Measurements from ENCODE around the gene STRBP. TPM values are rescaled to one million over a fixed set of nuclear protein-coding genes. Genes with fewer than 3 reads are reported as not detected.
"Not testable (repeated sequence)": the region's sequence is repeated elsewhere in the genome, so short reads cannot be mapped to it uniquely, and the experiment has no call there.

Gene STRBP
- total RNA-seq, 2 donors from 2014 or later: 25.5 to 28.7 TPM

DNA sequence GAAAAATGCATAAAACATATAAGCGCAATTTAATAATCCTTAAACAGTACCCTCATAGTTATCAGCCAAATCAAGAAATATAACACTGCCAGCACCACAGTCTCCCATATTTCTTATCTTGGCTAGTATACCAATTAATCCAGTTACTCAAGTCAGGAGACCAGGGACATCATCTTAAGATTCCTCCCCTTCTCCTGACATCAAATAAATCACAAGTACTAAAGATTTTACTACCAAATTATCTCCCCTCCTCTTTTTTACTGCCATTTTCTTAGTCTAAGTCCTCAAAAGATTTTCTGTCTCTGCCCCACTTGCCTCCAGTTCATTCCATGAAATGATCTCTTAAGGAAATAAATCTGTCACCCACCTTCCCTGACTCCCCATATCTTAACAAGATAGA is 37.0 kb downstream of the STRBP start:
- Mint-ChIP-seq H3K27ac (no peak overlapping the region), H3K4me3 (no peak overlapping the region), H3K4me1 (ENCODE audit: low read depth) (peaks cover 16% of the 10 kb centered on the region), H3K9me3 (no peaks in the 10 kb centered on the region), H3K27me3 (ENCODE audit: low read depth) (no peaks in the 10 kb centered on the region), H3K36me3 (ENCODE audit: insufficient read depth in 2 of 2) (no peaks in the 10 kb centered on the region)
- DNase-seq: no peak
- ATAC-seq (replicated peaks in 1 of 2): no peak

DNA sequence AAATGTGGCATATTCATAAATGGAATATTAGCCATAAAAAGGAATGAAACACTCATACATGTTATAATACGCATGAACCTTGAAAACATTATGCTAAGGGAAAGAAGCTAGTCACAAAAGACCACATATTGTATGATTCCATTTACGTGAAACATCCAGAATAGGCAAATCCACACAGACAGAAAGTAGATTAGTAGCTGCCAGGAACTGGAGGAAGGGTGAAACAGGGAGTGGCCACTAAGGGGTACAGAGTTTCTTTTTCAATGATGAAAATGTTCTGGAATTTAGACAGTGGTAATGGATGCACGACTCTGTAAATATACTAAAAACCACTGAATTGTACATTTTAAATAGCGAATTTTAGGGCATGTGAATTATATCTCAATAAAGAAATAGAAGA is 39.4 kb downstream of the STRBP start:
- Mint-ChIP-seq H3K9me3 (no peaks in the 10 kb centered on the region), H3K27ac (no peak overlapping the region), H3K36me3 (ENCODE audit: insufficient read depth in 2 of 2) (no peaks in the 10 kb centered on the region), H3K27me3 (ENCODE audit: low read depth) (no peaks in the 10 kb centered on the region), H3K4me1 (ENCODE audit: low read depth) (peaks cover 25% of the 10 kb centered on the region), H3K4me3 (no peak overlapping the region)
- DNase-seq (no peak), ATAC-seq (replicated peaks in 1 of 2) (no peak)

DNA sequence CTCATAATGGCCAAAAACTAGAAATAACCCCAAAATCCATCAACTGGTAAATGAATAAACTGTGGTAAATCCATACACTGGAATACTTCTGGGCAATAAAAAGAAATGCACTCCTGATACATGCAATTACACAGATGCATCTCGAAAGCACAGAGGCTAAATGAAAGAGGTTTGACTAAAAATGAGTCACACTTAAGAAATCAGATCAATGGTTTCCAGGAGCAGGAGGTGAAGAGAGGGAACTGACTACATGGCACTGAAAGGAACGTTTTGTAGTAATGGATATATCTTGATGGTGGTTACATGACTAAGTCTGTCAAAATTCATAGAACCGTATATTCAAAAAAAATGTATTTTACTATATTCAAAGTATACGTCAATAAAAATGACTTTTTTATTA is 42.4 kb downstream of the STRBP start:
- Mint-ChIP-seq H3K36me3 (ENCODE audit: insufficient read depth in 2 of 2) (peaks cover 0 to 2% of the 10 kb centered on the region in 2 donors), H3K4me3 (peak overlapping the region; percentile 65 to 78), H3K4me1 (ENCODE audit: low read depth) (peaks cover 31% of the 10 kb centered on the region), H3K9me3 (no peaks in the 10 kb centered on the region), H3K27ac (peak overlapping the region; percentile 75), H3K27me3 (ENCODE audit: low read depth) (no peaks in the 10 kb centered on the region)
- peak in 1 of 2 donors; percentile 12 for DNase-seq
- peak; percentile 71 to 73 for ATAC-seq (replicated peaks in 1 of 2)

DNA sequence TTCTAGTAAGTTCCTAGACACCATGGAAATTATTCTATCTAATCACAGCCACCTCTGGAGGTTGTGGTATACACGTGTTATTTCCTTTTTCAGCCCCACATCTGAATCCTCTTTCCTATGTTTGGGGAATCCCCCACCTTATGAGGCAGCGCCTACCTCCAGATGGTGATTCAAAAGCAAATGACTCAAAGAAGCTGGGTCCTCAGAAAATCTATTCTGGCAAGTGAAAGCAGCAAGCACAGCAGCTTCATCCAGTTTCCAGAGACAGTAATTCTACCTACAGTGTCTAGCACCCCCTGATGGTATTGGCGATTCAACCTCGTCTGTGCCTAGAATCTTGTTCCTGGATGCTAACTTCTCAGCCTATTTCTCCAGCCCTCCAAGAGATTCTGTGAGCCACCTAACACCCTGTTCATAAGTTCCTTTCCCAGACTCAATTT is 43.0 kb downstream of the STRBP start:
- H3K4me3 Mint-ChIP-seq: peak overlapping the region; percentile 65 to 78

DNA sequence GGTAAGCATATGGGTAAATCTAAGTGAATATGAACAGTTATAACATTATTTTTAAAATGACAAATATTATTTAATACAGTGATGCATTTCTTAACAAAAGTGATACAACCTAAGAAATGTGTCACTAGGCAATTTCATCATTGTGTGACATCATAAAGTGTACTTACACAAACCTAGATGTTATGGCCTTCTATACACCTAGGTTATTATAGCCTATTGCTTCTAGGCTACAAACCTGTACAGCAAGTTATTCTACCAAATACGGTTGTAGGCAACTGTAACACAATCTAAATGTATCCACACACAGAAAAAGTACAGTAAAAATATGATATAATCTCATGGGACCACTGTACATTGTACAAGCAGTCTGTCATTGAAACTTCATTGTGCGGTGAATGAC is 48.3 kb downstream of the STRBP start:
- Mint-ChIP-seq H3K9me3 (no peaks in the 10 kb centered on the region), H3K27ac (no peak overlapping the region), H3K4me3 (no peak overlapping the region), H3K4me1 (ENCODE audit: low read depth) (peaks cover 25% of the 10 kb centered on the region), H3K36me3 (ENCODE audit: insufficient read depth in 2 of 2) (peaks cover 0 to 2% of the 10 kb centered on the region in 2 donors), H3K27me3 (ENCODE audit: low read depth) (no peaks in the 10 kb centered on the region)
- DNase-seq (no peak), ATAC-seq (replicated peaks in 1 of 2) (no peak)

More for the DNA sequence above, 43.0 kb downstream of the STRBP start:
- H3K27me3 Mint-ChIP-seq (ENCODE audit: low read depth): no peaks in the 10 kb centered on the region
- peaks cover 0 to 2% of the 10 kb centered on the region in 2 donors for H3K36me3 Mint-ChIP-seq (ENCODE audit: insufficient read depth in 2 of 2)
- ATAC-seq (replicated peaks in 1 of 2) (peak; percentile 95), DNase-seq (peak; percentile 57 to 63)
- peak overlapping the region; percentile 75 for H3K27ac Mint-ChIP-seq
- H3K9me3 Mint-ChIP-seq: no peaks in the 10 kb centered on the region
- peaks cover 31% of the 10 kb centered on the region for H3K4me1 Mint-ChIP-seq (ENCODE audit: low read depth)

DNA sequence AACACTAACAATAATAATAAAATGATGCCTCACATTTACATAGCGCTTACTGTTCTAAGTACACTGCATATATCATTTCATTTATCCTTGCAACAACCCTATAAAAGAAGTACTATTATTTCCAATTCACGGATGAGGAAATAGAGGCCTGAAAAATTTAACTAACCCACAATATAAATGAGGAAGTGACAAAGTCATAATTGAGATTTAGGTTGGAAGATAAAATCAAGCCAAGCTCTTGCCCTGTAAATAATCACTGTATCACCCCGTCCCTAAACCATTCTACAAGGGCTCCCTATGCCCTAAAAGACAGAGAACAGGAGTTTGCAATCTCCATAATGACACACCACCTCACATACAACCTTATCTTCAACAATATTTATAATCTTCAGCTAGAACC is 49.6 kb downstream of the STRBP start:
- H3K27me3 Mint-ChIP-seq (ENCODE audit: low read depth): no peaks in the 10 kb centered on the region

DNA sequence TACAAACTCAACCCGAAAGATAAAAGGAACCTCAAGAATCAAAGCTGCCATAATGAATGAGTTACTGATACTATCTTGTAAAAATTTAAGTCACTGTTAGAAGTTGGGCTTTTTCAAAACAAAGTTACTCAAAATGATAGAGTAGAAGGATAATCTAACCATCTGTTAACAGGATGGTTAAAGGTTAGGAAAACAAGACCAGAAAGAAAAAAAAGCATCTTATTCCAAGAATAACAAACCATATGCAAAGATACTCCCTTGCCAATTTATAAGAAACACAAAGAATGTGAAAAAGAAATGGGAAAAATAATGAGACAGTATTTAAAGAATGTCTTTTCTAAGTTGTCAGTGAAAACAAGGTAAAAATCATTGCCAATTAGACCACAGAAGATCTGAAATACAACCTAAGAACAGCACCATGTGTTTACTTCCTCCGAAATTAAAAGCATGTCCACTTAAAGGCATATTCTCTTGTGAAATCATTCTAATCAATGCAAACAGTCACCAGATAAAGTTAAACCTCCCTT is 51.2 kb downstream of the STRBP start:
- ATAC-seq (replicated peaks in 1 of 2) (no peak), DNase-seq (no peak)
- H3K4me3 Mint-ChIP-seq: no peak overlapping the region
- no peaks in the 10 kb centered on the region for H3K27me3 Mint-ChIP-seq (ENCODE audit: low read depth)
- peaks cover 12% of the 10 kb centered on the region for H3K4me1 Mint-ChIP-seq (ENCODE audit: low read depth)
- H3K27ac Mint-ChIP-seq: peak overlapping the region; percentile 35
- no peaks in the 10 kb centered on the region for H3K9me3 Mint-ChIP-seq
- H3K36me3 Mint-ChIP-seq (ENCODE audit: insufficient read depth in 2 of 2): peaks cover 0 to 2% of the 10 kb centered on the region in 2 donors

More for the DNA sequence above, 49.6 kb downstream of the STRBP start:
- peaks cover 13% of the 10 kb centered on the region for H3K4me1 Mint-ChIP-seq (ENCODE audit: low read depth)
- DNase-seq (no peak), ATAC-seq (replicated peaks in 1 of 2) (no peak)
- H3K9me3 Mint-ChIP-seq: no peaks in the 10 kb centered on the region
- no peak overlapping the region for H3K27ac Mint-ChIP-seq
- no peak overlapping the region for H3K4me3 Mint-ChIP-seq
- H3K36me3 Mint-ChIP-seq (ENCODE audit: insufficient read depth in 2 of 2): peaks cover 0 to 2% of the 10 kb centered on the region in 2 donors

DNA sequence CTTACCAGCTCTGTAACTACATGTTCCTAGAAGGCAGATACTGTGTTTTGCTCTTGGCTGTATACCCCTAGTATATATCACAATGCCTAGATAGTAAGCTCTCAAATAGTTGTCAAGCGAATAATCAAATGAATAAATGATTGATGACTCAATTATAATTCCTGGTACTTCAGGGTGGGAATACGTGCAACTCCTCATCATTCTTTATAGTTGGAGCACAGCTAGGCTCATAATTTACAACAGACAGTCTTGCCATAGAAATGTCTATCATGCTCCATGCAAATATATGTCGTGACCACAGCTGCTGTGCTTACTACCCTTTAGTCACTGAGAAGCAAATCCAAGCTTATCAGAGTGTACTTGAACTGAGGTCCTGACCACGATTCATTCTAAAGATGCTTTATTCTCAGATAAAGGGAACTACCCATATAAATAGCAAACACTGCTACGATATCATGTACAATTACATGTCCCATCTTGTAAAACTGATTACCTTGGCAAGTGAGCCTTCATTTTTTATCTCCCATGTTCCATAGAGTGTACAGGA is 52.1 kb downstream of the STRBP start:
- Mint-ChIP-seq H3K27me3 (ENCODE audit: low read depth) (no peaks in the 10 kb centered on the region), H3K4me1 (ENCODE audit: low read depth) (peaks cover 8% of the 10 kb centered on the region), H3K4me3 (no peak overlapping the region), H3K27ac (no peak overlapping the region), H3K9me3 (no peaks in the 10 kb centered on the region), H3K36me3 (ENCODE audit: insufficient read depth in 2 of 2) (no peaks in the 10 kb centered on the region)
- DNase-seq (no peak), ATAC-seq (replicated peaks in 1 of 2) (no peak)

DNA sequence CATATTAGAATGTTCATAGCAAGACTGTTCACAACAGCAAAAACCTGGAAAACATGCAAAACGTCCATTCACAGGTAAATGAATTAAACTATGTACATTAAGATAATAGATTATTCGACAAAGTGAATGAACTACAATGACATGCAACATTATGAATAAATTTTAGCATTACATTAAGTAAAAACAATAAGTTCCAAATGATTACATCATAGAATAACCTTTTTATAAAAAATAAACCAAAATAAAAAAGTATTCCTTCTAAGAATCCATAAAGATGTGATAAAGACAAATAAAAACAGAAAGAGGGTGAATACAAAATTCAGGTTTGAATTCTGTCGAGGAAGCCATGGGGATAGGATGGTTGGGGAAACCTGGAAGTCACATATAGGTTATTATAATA is 57.3 kb downstream of the STRBP start:
- DNase-seq (no peak), ATAC-seq (replicated peaks in 1 of 2) (no peak)
- no peak overlapping the region for H3K4me3 Mint-ChIP-seq
- no peaks in the 10 kb centered on the region for H3K9me3 Mint-ChIP-seq
- no peaks in the 10 kb centered on the region for H3K27me3 Mint-ChIP-seq (ENCODE audit: low read depth)
- no peak overlapping the region for H3K27ac Mint-ChIP-seq
- H3K36me3 Mint-ChIP-seq (ENCODE audit: insufficient read depth in 2 of 2): no peaks in the 10 kb centered on the region
- no peaks in the 10 kb centered on the region for H3K4me1 Mint-ChIP-seq (ENCODE audit: low read depth)

DNA sequence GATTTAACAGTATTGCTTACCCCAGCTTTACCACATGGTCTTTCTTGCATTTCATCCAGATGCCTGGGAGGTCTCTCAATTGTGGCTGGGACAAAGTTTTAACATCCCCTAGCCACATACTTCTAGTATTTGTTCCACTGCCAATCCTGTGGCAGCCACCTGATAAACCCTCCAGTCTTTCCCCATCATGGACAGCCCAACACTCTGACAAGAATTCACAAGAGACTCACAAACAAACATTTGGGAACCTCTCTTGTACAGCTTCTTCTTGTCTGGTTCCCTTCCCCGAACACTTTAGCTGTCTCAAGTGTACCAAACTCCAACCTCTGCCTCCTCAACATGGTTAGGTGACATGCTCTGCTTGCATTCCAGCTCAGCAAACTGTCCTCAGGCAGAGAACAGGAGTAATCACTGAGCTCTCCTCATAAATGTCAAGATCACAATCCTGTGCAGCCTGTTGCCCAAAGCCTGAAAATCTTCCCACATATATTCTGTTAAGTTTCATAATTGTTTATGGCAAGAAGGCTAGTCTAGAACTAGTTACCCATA is 59.7 kb downstream of the STRBP start:
- Mint-ChIP-seq H3K27ac (no peak overlapping the region), H3K9me3 (no peaks in the 10 kb centered on the region), H3K36me3 (ENCODE audit: insufficient read depth in 2 of 2) (no peaks in the 10 kb centered on the region), H3K4me3 (no peak overlapping the region), H3K4me1 (ENCODE audit: low read depth) (no peaks in the 10 kb centered on the region), H3K27me3 (ENCODE audit: low read depth) (no peaks in the 10 kb centered on the region)
- ATAC-seq (replicated peaks in 1 of 2) (no peak), DNase-seq (no peak)

DNA sequence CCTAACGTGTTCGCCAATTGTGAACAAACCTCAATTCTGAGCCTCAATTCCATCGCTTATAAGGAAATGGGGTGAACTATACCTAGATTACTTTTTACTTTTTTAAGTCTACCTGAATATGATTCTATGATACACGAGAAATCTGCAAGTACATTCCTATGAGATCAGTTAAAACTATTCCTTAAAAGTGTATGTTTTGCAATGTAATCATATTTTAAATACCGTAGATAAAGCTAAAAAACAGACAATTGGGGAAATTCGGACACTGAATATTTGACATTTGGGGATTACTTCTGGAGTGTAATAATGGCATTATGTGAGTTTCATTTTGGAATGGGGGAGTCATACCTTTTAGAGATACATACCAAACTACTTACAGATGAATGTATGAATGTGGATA is 62.3 kb downstream of the STRBP start:
- no peak overlapping the region for H3K27ac Mint-ChIP-seq
- no peaks in the 10 kb centered on the region for H3K27me3 Mint-ChIP-seq (ENCODE audit: low read depth)
- peaks cover 0 to 1% of the 10 kb centered on the region in 2 donors for H3K36me3 Mint-ChIP-seq (ENCODE audit: insufficient read depth in 2 of 2)
- DNase-seq (no peak), ATAC-seq (replicated peaks in 1 of 2) (no peak)
- no peaks in the 10 kb centered on the region for H3K9me3 Mint-ChIP-seq
- no peaks in the 10 kb centered on the region for H3K4me1 Mint-ChIP-seq (ENCODE audit: low read depth)
- no peak overlapping the region for H3K4me3 Mint-ChIP-seq

DNA sequence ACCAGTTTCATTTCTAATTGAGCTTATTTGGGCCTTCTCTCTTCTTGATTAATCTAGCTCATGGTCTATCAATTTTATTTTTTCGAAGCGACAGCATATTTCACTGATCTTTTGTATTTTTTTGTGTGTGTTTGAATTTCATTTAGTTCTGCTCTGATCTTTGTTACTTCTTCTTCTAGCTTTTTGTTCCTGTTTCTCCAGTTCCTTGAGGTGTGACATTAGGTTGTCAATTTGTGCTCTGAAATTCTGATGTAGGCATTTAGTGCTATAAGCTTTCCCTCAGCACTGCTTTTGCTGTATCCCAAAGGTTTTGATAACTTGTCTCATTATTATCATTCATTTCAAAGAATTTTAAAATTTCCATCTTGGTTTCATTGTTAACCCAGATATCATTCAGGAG is 67.3 kb downstream of the STRBP start:
- Mint-ChIP-seq H3K27me3 (ENCODE audit: low read depth) (no peaks in the 10 kb centered on the region), H3K4me3 (no peak overlapping the region), H3K4me1 (ENCODE audit: low read depth) (no peaks in the 10 kb centered on the region), H3K27ac (no peak overlapping the region), H3K9me3 (no peaks in the 10 kb centered on the region), H3K36me3 (ENCODE audit: insufficient read depth in 2 of 2) (peaks cover 0 to 4% of the 10 kb centered on the region in 2 donors)
- DNase-seq (no peak), ATAC-seq (replicated peaks in 1 of 2) (no peak)

DNA sequence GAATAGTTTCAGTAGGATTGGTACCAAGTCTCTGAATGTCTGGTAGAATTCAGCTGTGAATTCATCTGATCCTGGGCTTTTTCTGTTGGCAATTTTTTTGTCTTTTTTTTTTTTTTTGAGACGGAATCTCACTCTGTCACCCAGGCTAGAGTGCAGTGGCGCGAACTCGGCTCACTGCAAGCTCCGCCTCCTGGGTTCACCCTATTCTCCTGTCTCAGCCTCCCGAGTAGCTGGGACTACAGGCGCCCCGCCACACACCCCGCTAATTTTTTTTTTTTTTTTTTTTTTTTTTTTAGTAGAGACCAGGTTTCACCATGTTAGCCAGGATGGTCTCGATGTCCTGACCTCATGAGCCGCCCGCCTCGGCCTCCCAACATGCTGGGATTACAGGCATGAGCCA is 67.9 kb downstream of the STRBP start:
- DNase-seq; H3K4me3 Mint-ChIP-seq; ATAC-seq (replicated peaks in 1 of 2); H3K4me1 Mint-ChIP-seq (ENCODE audit: low read depth); H3K27ac Mint-ChIP-seq; H3K27me3 Mint-ChIP-seq (ENCODE audit: low read depth); H3K9me3 Mint-ChIP-seq; H3K36me3 Mint-ChIP-seq (ENCODE audit: insufficient read depth in 2 of 2): not testable (repeated sequence)

DNA sequence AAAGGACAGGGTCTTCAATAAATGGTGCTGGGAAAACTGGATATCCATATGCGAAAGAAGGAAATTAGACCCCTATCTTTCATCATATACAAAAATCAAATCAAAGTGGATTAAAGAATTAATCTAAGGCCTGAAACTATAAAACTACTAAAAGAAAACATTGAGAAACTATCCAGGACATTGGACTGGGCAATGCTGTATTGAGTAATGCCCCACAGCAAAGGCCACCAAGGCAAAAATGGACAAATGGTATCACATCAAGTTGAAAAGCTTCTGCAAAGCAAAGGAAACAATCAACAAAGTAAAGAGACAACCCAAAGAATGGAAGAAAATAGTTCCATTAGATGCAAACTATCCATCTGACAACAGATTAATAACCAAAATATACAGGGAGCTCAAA is 72.3 kb downstream of the STRBP start:
- H3K9me3 Mint-ChIP-seq: no peaks in the 10 kb centered on the region
- no peaks in the 10 kb centered on the region for H3K4me1 Mint-ChIP-seq (ENCODE audit: low read depth)
- no peak overlapping the region for H3K27ac Mint-ChIP-seq
- no peak for DNase-seq
- H3K4me3 Mint-ChIP-seq: no peak overlapping the region
- no peak for ATAC-seq (replicated peaks in 1 of 2)
- peaks cover 0 to 3% of the 10 kb centered on the region in 2 donors for H3K36me3 Mint-ChIP-seq (ENCODE audit: insufficient read depth in 2 of 2)
- H3K27me3 Mint-ChIP-seq (ENCODE audit: low read depth): no peaks in the 10 kb centered on the region

Data from activated T-cell treated with anti-CD3 and anti-CD28 coated beads, Interleukin-2, amount 50 U/mL, for 72 hours (primary cell).